UCSD-AML1 (cell line): ENCODE results near the gene TRMT2B.
"Not testable (repeated sequence)": the region's sequence is repeated elsewhere in the genome, so short reads cannot be mapped to it uniquely, and the experiment has no call there.

Experiments
- DNase-seq: peaks from one replicate; lab custom pipeline; 2025; ENCODE audit not compliant: unreplicated experiment; lab: John Stamatoyannopoulos, UW

Gene TRMT2B

GRCh38 chrX:101012031-101012430, 39.9 kb downstream of the TRMT2B start:
- DNase-seq, result not testable (repeated sequence)

DNA sequence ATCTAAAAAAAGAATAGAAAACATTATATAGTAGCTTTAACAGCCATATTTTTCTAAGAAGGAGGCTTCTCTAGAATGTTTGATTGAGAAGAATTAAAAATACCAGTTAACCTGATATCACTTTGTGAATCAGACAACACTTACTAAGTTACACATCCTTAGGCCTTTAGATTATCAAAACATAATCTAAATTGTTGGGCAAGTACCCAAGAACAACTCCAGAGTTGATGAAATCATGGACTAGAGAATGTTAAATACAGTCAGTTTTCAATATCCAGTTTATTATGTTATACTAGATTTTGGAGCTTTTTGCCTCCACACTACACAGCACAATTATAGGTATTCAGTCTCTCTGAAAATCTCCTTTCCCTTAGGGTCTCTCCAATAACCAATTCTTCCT, 42.8 kb downstream of the TRMT2B start:
- no peak for DNase-seq

DNA sequence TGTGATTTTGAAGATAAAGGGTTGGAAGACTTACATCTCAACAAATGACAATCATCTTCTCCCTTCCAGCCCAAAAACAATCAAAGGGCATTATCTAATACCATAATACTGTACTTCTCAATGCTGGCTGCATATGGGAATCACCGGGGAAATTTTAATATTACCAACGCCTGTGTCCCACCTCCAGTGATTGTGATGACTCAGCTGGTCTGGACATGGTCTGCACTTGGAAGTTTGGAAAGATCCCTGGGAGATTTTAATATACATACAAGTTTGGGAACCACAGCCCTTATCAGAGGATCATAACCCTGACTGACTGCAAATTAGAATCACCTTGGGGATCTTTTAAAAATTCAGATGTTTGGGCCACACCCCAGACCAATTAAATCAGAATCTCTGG, 52.5 kb downstream of the TRMT2B start:
- no peak for DNase-seq

DNA sequence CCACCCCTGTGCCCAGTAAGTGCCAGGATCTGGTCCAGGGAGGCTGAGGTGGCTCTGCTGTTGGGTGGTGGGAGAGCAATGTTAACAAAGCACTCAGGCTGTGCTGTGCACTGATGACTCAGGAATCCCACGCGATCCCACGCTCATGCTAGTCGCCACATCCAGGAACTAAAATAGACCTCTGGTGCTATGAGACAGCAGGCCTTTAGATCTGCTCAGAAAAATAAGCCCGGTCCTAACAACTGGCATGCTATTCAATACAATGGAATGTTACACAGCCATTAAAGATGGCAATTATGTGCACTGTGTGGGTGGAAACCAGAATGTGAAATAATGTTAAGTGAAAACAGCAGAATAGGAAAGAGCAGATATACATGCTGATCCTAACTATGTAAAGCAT, 56.4 kb downstream of the TRMT2B start:
- peak; percentile 14 for DNase-seq

- DNase-seq, result no peak
These were observed 57.3 kb downstream of the TRMT2B start for GRCh38 chrX:100994352-100995281.

GRCh38 chrX:100990139-100990538, 61.8 kb downstream of the TRMT2B start:
- DNase-seq, result no peak

- no peak for DNase-seq
These were observed 67.1 kb downstream of the TRMT2B start for GRCh38 chrX:100984818-100985217.

GRCh38 chrX:100981498-100981845, 70.4 kb downstream of the TRMT2B start:
- DNase-seq, result not testable (repeated sequence)

DNA sequence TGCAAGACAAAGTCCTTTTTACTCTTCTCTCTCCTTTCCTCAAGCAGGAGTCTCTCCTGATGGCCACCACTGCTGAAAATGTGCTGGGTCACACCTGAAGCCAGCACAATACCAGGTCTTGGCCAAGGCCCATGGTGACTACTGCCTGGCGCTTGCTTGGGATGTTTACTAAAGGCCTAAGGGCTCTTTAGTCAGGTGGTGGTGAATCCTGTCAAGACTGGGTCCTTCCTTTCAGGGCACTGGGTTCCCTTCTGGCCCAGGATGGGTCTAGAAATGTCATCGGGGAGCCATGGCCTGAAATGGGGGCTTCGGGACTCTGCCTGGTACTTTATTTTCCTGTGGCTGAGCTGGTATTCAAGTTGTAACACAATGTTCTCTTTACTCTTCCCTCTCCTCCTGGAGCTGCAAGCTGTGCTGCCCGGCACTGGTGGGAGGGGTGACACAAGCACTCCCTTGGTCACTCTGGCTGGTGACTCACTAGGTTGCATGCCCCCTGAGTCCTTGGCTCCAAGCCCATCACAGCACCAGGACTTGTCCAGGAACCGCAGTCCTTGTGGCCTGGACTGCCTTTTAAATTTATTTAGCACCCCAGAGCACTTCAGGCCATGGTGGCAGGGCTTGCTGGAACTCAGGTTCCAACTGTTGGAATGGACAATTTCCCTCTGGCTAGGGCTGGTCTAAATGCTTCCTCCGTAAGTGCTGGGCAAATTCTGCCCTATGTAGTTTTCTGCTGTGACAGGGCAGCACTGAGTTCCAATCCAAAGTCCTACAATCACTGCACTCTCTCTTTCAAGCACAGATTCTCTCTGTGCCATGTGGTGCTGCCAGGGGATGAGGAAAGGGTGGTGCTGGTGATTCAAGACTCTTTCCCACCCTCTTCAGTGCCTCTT, 71.1 kb downstream of the TRMT2B start:
- DNase-seq, result no peak

DNA sequence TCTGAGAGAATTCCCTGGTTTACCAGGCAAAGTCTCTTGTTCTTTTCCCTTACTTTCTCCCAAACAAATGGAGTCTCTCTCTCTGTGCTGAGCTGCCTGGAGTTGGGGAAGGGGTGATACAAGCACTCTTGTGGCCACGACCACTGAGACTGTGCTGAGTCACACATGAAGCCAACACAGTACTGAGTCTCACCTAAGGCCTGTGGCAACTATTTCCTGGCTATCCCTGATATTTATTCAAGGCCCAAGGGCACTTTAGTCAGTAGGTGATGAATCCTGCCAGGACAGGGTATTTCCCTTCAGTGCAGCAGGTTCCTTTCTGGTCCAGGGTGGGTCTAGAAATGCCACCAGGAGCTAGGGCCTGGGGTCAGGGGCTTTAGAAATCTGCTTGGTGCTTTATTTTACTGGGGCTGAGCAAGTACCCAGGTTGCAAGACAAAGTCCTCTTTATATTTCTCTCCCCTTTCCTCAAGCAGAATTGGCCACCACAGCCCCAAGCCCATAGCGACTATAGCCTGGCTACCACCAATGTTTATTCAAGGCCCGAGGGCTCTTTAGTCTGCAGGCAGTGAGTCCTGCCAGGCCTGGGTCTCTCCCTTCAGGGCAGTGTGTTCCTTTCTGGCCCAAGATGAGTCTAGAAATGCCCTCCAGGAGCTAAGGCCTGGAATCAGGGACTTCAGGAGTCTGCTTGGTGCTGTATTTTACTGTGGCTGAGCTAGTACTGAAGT, 71.9 kb downstream of the TRMT2B start:
- no peak for DNase-seq

DNA sequence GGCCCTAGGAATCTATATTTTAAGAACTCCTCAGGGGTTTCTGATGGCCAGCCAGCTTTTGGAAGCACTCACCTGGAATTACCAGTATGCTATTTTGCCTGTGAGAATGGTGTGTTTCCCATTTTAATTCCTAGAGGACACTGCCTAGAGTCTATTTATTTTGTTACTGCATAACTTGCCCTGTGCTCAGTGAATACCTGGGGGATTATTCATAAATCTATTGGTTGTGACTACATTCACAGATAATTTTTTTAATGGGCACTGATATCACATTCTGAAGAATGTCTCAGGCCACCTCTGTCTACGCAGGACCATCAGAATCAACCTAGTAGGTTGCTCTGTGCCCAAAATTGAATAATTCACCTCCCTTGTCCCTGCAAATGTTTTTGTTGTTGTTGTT, 75.7 kb downstream of the TRMT2B start:
- no peak for DNase-seq

GRCh38 chrX:100975212-100975611, 76.7 kb downstream of the TRMT2B start:
- DNase-seq, result no peak

DNA sequence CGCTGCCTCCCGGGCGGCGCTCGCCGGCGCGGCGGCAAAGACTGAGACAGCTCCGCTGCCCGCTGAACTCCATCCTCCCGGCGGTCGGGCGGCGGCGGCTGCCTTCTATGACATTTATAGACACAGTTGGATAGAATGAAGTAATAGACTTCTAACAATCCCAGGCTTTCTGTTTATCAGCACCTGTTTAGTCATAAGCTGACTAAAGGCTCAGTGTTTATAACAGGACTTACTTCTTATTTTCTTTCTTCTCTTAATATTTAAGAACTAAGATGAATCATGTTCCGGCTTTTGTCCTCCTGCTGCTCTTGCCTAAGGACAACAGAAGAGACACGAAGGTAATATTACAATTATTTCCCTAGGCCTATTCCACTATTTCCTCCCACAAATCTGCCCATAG, 78.5 kb downstream of the TRMT2B start:
- DNase-seq, result no peak

DNA sequence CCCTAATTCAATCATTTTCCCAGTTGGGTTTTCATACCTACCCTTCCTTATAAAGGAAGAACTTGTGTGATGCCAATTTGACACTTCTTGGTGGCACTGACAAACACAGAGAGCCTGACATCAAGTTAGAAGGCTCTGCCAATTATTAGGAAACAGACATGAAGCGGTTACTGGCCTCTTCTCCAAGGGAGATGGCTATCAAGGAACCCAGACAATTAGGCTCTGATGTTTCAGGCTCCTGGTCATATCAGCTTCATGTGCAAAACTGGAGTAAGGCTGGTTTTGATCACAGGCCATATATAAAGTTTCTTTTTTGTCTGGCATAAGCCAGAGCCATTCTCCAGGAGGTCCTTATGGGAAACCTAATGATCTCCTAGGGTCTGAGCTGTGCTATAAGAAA, 82.0 kb downstream of the TRMT2B start:
- no peak for DNase-seq

DNA sequence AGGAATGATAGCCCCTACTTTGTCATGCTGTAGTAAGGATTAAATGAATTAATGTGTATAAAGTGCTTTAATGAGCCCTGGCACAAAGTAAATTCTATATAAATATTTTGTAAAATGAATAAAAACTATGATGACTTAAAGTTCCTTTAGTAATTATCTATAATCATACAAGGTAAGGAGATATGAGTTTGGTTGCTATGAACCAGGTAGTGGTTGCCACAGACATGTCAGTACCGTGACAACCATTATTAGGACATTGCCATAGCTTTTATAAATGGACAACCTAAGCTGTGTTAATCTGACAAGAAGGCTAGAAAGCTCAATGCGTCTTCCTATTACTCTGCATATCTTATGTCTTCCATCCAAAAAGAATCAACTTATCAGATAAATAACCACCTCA, 82.5 kb downstream of the TRMT2B start, which contains the start of gene ARL13A:
ARL13A (plus strand) TSS at position 301 of the 400 bp plus-strand sequence. CDS start 3,982 bp downstream, outside the sequence.
- no peak for DNase-seq

- DNase-seq, result no peak
These were observed 87.5 kb downstream of the TRMT2B start for GRCh38 chrX:100964362-100964761.

DNA sequence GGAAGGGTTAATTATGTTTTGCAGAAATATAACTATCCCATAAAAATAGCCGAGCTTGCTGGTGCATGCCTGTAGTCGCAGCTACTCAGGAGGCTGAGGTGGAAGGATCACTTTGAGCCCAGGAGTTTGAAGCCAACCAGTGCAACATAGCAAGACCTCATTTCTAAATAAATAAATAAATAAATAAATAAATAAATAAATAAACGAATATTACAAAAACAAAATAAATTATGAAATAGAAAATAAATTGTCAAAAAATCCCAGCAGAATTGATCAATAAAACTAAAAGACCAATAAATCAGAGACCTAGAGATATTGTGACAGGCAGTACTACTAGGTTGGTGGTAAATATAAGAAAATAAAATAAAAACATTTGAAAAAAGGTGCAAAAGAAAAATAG, 89.1 kb downstream of the TRMT2B start:
- no peak for DNase-seq
